Measurements from ENCODE around the gene PNKP.

DNA sequence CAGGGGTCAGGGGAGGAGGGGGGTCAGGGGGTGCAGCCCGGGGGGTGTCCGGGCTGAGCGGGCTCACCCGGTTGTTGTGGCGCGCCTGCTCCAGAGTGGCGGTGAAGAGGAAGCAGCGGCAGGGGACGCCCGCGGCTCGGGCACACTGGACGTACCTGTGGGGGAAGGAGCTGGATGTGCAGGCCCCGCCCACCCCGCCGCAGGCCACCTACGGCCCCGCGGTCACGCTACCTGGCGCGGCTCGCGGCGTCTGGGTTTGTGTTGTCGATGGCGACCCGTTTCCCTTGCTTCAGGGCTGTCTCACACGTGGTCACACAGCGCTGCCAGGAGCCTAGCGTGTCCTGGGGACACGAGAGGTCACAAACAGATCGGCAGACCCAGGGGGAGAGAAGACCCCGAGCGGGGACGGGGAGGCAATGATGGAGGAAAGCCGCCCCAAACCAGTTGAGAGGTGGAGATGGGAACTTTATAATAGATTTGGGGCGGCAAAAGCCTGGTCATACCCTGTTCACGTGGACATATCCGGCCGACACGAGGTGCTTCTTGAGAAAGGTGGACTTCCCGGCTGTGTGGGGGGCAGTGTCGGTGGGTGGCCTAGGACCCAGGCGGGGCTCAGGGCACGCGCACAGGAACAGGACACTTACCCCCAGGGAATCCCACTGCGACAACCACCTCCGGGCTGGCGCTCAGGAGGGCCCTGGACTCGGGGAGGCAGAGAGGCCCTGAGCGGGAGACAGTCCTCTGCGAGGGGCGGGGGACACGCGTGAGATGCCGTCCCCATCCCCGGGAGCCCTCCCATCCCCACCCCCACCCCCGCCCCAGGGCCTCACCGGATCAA is 5.6 kb downstream of the PNKP start:
- TF ChIP-seq, protein P1, sequence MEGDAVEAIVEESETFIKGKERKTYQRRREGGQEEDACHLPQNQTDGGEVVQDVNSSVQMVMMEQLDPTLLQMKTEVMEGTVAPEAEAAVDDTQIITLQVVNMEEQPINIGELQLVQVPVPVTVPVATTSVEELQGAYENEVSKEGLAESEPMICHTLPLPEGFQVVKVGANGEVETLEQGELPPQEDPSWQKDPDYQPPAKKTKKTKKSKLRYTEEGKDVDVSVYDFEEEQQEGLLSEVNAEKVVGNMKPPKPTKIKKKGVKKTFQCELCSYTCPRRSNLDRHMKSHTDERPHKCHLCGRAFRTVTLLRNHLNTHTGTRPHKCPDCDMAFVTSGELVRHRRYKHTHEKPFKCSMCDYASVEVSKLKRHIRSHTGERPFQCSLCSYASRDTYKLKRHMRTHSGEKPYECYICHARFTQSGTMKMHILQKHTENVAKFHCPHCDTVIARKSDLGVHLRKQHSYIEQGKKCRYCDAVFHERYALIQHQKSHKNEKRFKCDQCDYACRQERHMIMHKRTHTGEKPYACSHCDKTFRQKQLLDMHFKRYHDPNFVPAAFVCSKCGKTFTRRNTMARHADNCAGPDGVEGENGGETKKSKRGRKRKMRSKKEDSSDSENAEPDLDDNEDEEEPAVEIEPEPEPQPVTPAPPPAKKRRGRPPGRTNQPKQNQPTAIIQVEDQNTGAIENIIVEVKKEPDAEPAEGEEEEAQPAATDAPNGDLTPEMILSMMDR (IDR thresholded peaks at IDR 0.05 in 8 of 11, conservative IDR thresholded peaks at IDR 0.05 in 3 of 11): no peak
- TF ChIP-seq POLR2A (IDR thresholded peaks at IDR 0.05) (no peak), POLR2AphosphoS5 (IDR thresholded peaks at IDR 0.05) (peak in 1 of 3 donors; percentile 44)
